ENCODE data around the gene TMED10. TPM values are rescaled to one million over a fixed set of nuclear protein-coding genes. Genes with fewer than 3 reads are reported as not detected.
A peak's percentile ranks its signal among the peaks of the same experiment; 100 is the strongest.

The TMED10 gene
- total and polyA plus RNA-seq, 8 donors = 26.6 to 292 (median 97.4) TPM

GRCh38 chr14:75200451-75200850 is 24.0 kb upstream of the TMED10 start:
- TF ChIP-seq POLR2A (IDR thresholded peaks at IDR 0.05) (no peak), POLR2AphosphoS5 (IDR thresholded peaks at IDR 0.05) (peak in 2 of 3 donors; percentile 89 to 93), EP300 (IDR thresholded peaks at IDR 0.05) (no peak), CTCF (IDR thresholded peaks at IDR 0.05) (peak in 1 of 7 experiments; percentile 11)
- Histone ChIP-seq H3K9me3 (no peaks in the 10 kb centered on the region), H3K4me3 (no peak overlapping the region), H3K4me1 (peaks cover 5 to 72% (median 39%) of the 10 kb centered on the region in 4 donors), H3K36me3 (no peaks in the 10 kb centered on the region), H3K27me3 (peaks cover 0 to 4% (median 0%) of the 10 kb centered on the region in 3 donors), H3K27ac (peak overlapping the region; percentile 71 to 84 (median 79))
- peak; percentile 87 to 94 for DNase-seq
- 25 to 47% (median 44%) methylated on average over 4 of the region's 4 CpGs for whole genome bisulfite sequencing, 5 donors
- intact Hi-C loops (cut with DNase I; ENCODE audit: low total_unique reads) = no loop called here

GRCh38 chr14:75198291-75198933 is 22.0 kb upstream of the TMED10 start:
- Histone ChIP-seq H3K4me1 (peaks cover 5 to 57% (median 39%) of the 10 kb centered on the region in 4 donors), H3K27me3 (peaks cover 0 to 4% (median 0%) of the 10 kb centered on the region in 3 donors), H3K27ac (peak overlapping the region in 2 of 5 donors; percentile 83 to 84), H3K9me3 (no peaks in the 10 kb centered on the region), H3K36me3 (no peaks in the 10 kb centered on the region), H3K4me3 (no peak overlapping the region)
- DNase-seq = peak; percentile 52 to 66
- TF ChIP-seq CTCF (IDR thresholded peaks at IDR 0.05) (no peak), EP300 (IDR thresholded peaks at IDR 0.05) (no peak), POLR2A (IDR thresholded peaks at IDR 0.05) (no peak), POLR2AphosphoS5 (IDR thresholded peaks at IDR 0.05) (no peak)
- intact Hi-C loops (cut with DNase I; ENCODE audit: low total_unique reads) = no loop called here
- WGBS, 5 donors = 20 to 40% (median 27%) methylated on average over 11 of the region's 11 CpGs

- Histone ChIP-seq H3K36me3 (no peaks in the 10 kb centered on the region), H3K27me3 (peaks cover 0 to 4% (median 0%) of the 10 kb centered on the region in 3 donors), H3K4me3 (no peak overlapping the region), H3K27ac (no peak overlapping the region), H3K4me1 (peaks cover 5 to 57% (median 39%) of the 10 kb centered on the region in 4 donors), H3K9me3 (no peaks in the 10 kb centered on the region)
- DNase-seq = no peak
- intact Hi-C loops (cut with DNase I; ENCODE audit: low total_unique reads) = no loop called here
- TF ChIP-seq EP300 (IDR thresholded peaks at IDR 0.05) (no peak), POLR2AphosphoS5 (IDR thresholded peaks at IDR 0.05) (no peak), POLR2A (IDR thresholded peaks at IDR 0.05) (no peak)
- WGBS, 5 donors = 73 to 82% (median 79%) methylated on average over 4 of the region's 4 CpGs
These were observed 20.9 kb upstream of the TMED10 start for GRCh38 chr14:75197338-75197737.

- Histone ChIP-seq H3K27ac (peak overlapping the region in 3 of 5 donors; percentile 8 to 25 (median 10)), H3K36me3 (no peaks in the 10 kb centered on the region), H3K9me3 (no peaks in the 10 kb centered on the region), H3K4me1 (peaks cover 5 to 55% (median 39%) of the 10 kb centered on the region in 4 donors), H3K27me3 (peaks cover 0 to 4% (median 0%) of the 10 kb centered on the region in 3 donors), H3K4me3 (no peak overlapping the region)
- 21 to 53% (median 48%) methylated on average over 4 of the region's 4 CpGs for WGBS, 5 donors
- peak; percentile 45 to 84 for DNase-seq
- peak in 2 of 3 donors; percentile 75 to 87 for TF ChIP-seq POLR2AphosphoS5 (IDR thresholded peaks at IDR 0.05)
- no peak for TF ChIP-seq EP300 (IDR thresholded peaks at IDR 0.05)
- no peak for TF ChIP-seq CTCF (IDR thresholded peaks at IDR 0.05)
- intact Hi-C loops (cut with DNase I; ENCODE audit: low total_unique reads) = no loop called here
These were observed 20.1 kb upstream of the TMED10 start for GRCh38 chr14:75196468-75196867.

- WGBS, 5 donors = 59 to 81% (median 65%) methylated on average over 3 of the region's 3 CpGs
- peaks cover 0 to 4% (median 0%) of the 10 kb centered on the region in 3 donors for H3K27me3 ChIP-seq
- intact Hi-C loops (cut with DNase I; ENCODE audit: low total_unique reads) = no loop called here
- no peak for DNase-seq
- H3K4me3 ChIP-seq = no peak overlapping the region
- peak overlapping the region in 2 of 5 donors; percentile 10 to 25 for H3K27ac ChIP-seq
- peaks cover 5 to 51% (median 38%) of the 10 kb centered on the region in 4 donors for H3K4me1 ChIP-seq
- H3K36me3 ChIP-seq = no peaks in the 10 kb centered on the region
- TF ChIP-seq EP300 (IDR thresholded peaks at IDR 0.05) (no peak), POLR2A (IDR thresholded peaks at IDR 0.05) (no peak), POLR2AphosphoS5 (IDR thresholded peaks at IDR 0.05) (no peak), CTCF (IDR thresholded peaks at IDR 0.05) (no peak)
- H3K9me3 ChIP-seq = no peaks in the 10 kb centered on the region
These were observed 19.7 kb upstream of the TMED10 start for GRCh38 chr14:75196064-75196463.
